ENCODE results near the gene ZCCHC12.

- TF ChIP-seq ZFX (IDR thresholded peaks at IDR 0.05) (no peak), CTCF (IDR thresholded peaks at IDR 0.05 in 2 of 3, conservative IDR thresholded peaks at IDR 0.05 in 1 of 3; ENCODE audit: borderline replicate concordance in 1 of 3, insufficient read depth in 1 of 3, low read depth in 2 of 3, low read length in 2 of 3) (no peak), TCF7L2 (IDR thresholded peaks at IDR 0.05; ENCODE audit: borderline replicate concordance, extremely low read depth, insufficient read depth, insufficient read length) (peak; percentile 96), YY1 (IDR thresholded peaks at IDR 0.05; ENCODE audit: extremely low read depth, insufficient replicate concordance, low read depth, low read length) (no peak), EZH2 (IDR thresholded peaks at IDR 0.05) (no peak), POLR2A (IDR thresholded peaks at IDR 0.05; ENCODE audit: borderline replicate concordance, extremely low read depth, insufficient read depth, insufficient read length) (no peak), SIN3A (IDR thresholded peaks at IDR 0.05; ENCODE audit: low read depth) (no peak), POLR2AphosphoS5 (IDR thresholded peaks at IDR 0.05; ENCODE audit: low read depth, low read length) (no peak), REST (IDR thresholded peaks at IDR 0.05; ENCODE audit: low read depth) (no peak), MAX (IDR thresholded peaks at IDR 0.05) (no peak), FOSL1 (IDR thresholded peaks at IDR 0.05; ENCODE audit: low read depth) (no peak), ZBTB33 (IDR thresholded peaks at IDR 0.05; ENCODE audit: extremely low read depth, insufficient replicate concordance, low read length) (no peak), JUND (IDR thresholded peaks at IDR 0.05) (no peak), EZH2phosphoT487 (IDR thresholded peaks at IDR 0.05; ENCODE audit: borderline replicate concordance) (no peak)
These were observed at the start of gene ZCCHC12 for GRCh38 chrX:118823263-118824172.

Measured in HCT116 (cell line).